Stimulated activated CD8-positive, alpha-beta memory T cell treated with anti-CD3 and anti-CD28 coated beads, Interleukin-4, amount 100 ng/mL, for 24 hours (primary cell): ENCODE measurements around the gene SPAG9.

ENCODE experiments used
- DNase-seq: peaks from one replicate; pipeline ENCODE4 v3.0.0-alpha.2; 2020; ENCODE audit warnings: low read depth

The SPAG9 gene

GRCh38 chr17:51120739-51121619, at the start of gene SPAG9:
TSS of gene SPAG9 (minus strand) at chr17:51120868. CDS start at chr17:51120656, 212 bp downstream.
- peak; percentile 82 for DNase-seq

DNA sequence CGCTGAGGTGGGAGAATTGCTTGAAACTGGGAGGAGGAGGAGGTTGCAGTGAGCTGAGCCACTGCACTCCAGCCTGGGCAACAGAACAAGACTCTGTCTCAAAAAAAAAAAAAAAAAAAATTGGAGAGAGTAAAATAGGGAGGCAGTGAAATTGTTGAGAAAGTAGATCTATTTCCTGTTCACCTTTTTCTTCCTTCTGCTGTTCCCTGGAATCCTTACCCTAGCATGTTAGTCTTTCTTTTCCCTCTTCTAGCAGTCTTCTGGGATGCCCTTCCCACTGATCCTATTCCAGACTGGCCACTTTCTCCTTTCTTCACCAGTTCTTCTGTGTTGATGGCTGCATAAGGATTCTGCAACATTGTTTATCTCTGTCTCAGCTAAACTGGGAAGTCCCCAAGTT, 48.7 kb upstream of the SPAG9 start:
- DNase-seq, result no peak

DNA sequence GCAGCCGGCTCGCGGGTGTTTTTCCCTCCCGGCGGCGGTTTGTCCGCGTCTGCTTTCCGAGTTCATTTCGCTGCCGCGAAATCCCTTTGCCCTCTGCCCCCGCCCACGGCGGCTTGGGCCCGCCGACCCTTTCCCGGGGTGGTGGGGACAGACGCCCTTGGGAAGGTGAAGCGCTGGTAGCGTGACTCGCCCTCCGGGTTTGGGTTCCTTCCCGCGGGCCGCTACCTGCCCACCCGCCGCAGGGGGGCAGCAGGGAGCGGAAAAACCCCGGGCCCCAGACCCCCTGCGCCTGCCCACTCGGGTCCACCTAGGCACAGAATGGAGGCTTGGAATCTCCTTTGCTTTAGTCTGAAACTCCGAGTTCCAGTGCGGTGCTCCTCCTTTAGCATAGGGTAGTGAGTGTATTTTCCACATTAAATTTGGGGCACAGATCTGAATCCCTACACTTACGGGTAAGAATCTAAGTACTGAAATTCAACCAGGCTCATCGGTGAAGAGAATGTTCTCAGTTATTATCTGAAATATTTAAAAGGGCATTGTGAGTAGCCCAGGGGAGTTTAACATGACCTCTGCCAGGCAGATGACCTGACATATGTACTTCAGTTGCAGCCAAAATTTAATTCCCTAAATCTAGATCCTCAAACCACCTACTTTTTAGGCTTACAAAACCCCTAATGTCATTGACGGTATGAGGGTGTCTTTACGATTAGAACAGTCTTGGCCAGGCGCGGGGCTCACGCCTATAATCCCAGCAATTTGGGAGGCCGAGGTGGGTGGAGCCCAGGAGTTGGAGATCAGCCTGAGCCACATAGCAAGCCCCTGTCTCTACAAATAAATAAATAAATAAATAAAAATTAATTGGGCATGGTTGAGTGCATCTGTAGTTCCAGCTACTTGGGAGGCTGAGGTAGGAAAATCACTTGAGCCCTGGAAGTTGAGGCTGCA, 46.6 kb upstream of the SPAG9 start:
- peak; percentile 55 for DNase-seq

- DNase-seq, result peak; percentile 73
Observed at GRCh38 chr17:51166198-51166986, 45.7 kb upstream of the SPAG9 start, which contains the start of gene NME2. TSS of gene NME2 (plus strand) at chr17:51166411. CDS start at chr17:51166831, 420 bp downstream.

GRCh38 chr17:51165680-51166197, 45.1 kb upstream of the SPAG9 start:
- DNase-seq, result peak; percentile 4

- DNase-seq, result no peak
Observed at GRCh38 chr17:51164911-51165679, 44.4 kb upstream of the SPAG9 start.

DNA sequence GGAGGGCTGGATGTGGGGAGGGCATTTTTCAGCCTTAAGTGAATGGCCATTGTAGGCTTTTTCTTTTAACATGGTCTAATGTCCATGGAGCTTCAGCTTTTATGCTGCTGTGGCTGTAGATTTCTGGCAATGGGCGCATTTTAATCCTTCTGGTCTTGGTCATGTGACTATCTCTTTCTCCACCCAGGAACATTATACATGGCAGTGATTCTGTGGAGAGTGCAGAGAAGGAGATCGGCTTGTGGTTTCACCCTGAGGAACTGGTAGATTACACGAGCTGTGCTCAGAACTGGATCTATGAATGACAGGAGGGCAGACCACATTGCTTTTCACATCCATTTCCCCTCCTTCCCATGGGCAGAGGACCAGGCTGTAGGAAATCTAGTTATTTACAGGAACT, 40.9 kb upstream of the SPAG9 start:
- no peak for DNase-seq

DNA sequence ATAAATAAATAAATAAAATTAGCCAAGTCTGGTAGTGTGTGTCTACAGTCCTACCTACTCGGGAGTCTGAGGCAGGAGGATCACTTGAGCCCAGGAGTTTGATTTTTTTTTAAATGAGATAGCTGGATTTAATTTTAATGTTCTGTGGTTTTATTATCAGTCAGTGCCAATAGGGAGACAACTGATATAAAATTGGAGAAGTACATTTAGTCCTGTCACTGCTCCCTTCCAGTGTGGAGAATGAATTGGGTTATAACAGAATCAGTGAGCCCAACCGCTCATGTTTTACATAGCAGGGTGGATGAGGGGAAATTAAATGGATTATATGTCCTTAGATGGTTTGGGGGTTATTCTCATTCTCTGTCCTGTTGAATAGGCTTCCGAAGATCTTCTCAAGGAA, 38.9 kb upstream of the SPAG9 start:
- DNase-seq, result no peak

- DNase-seq, result no peak
Observed at GRCh38 chr17:51155416-51155815, 34.7 kb upstream of the SPAG9 start.

DNA sequence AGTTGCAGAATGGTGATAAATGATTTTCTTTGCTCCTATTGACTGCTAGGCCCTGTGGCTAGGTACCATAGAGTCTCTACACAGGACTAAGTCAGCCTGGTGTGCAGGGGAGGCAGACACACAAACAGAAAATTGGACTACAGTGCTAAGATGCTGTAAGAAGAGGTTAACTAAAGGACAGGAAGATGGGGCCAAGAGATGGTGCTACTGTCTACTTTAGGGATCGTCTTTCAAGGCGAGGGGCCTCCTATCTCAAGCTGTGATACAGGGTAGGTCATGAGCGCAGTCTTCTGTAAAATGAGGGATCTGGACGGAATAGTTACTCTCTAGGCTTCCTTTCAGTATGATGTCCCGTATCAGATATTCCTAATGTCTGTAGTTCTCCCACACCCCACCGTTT, 33.5 kb upstream of the SPAG9 start:
- no peak for DNase-seq

- DNase-seq, result peak; percentile 94
Observed at GRCh38 chr17:51153210-51154072, 32.8 kb upstream of the SPAG9 start, which contains the start of gene NME1. TSS of gene NME1 (plus strand) at chr17:51153559. CDS start at chr17:51155655, 2,096 bp downstream.

DNA sequence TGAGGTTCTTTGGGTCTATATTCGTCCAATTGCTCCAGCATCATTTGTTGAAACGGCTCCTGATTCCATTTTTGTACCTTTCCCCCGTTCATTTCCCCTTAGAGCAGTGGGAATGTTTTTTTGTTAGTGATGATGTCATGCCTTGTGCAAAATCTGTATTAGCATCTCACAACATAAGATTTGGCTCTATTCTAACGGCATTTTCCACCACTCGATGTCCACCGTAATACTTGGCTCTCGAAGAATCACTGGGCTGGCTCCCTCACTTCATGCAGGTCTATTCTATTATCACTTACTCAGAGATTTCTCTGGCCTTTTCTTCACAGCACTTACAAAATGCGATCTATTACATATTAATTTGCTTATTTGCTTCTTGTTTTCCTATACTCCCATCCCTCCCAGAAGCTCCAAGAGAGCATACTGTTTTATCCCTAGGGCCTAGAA, 32.1 kb upstream of the SPAG9 start:
- DNase-seq, result no peak

GRCh38 chr17:51150932-51151331, 30.3 kb upstream of the SPAG9 start:
- no peak for DNase-seq

GRCh38 chr17:51149163-51149562, 28.5 kb upstream of the SPAG9 start:
- no peak for DNase-seq

- DNase-seq, result no peak
Observed at GRCh38 chr17:51147650-51148049, 27.0 kb upstream of the SPAG9 start.

DNA sequence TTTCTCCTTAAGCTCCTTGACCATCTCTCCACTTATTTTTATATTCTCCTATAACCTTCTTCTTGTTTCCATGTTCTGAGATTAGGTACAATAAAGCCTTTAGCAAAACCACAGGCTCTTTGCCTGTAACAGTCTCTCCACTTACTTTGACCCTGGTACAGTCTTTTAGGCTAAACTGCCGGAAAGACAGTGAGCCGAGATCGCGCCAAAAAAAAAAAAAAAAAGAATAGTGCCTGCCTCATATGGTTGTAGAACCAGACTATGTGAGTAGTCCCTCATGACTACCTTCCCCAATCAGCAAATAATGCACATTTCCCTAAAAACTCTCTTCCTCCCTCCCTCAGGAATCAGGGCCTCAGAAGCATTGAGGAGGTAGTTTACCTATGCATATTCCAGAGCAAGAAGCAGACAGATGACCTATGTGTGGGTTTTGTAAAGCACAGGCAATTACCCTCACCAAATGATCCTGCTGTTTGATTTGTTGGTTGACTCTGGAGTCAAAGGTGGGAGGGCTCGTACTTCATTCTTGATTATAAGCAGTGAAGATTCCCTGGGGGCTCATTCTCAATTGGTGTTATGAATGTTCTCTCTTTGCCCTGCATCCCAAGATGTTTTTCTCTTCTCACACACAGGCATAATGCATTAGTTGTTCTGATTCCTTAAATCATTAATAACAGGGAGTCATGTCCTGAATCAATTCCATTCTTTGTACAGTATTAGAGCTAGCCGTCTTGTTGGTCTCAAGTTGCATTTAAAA, 23.8 kb upstream of the SPAG9 start:
- DNase-seq, result no peak

- DNase-seq, result no peak
Observed at GRCh38 chr17:51142597-51142996, 21.9 kb upstream of the SPAG9 start.

DNA sequence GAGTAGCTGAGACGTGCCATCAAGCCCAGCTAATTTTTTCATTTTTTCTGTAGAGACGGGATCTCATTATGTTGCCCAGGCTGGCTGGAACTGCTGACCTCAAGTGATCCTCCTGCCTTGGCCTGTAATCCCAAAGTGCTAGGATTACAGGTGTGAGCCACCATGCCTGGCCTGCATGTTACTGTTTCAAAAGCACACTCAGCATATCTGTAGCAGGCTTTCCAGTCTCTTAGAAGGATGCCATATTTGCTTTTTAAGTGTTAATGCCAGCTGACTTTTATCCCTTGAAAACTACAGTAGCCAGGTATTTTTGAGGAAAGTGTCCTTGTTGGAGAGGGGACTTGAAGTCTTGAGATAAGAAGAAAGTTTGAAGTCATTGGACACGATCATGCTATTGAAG, 15.3 kb upstream of the SPAG9 start:
- no peak for DNase-seq

DNA sequence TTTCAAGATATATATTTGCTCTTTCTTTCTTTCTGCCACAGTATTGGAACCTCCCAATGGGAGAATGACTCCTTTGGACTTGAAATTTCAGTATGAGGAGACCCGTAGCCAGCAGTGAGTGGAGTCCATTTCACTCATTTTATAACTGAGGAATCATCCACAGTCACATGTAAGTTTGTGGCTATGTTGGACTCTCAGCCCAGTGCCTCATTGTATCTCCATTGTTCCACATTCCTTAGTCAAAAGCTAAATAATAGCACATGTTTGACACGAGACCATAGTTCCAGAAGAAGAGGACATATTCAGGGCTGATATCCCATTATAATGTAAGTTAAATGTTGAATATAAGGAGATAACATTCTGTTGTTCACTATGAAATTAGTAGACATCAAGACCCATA, 12.7 kb upstream of the SPAG9 start:
- DNase-seq, result no peak
